HuH-7 (cell line): Measurements from ENCODE around the gene ADARB2.

Source experiments
- DNase-seq: peaks from one replicate; pipeline ENCODE4 v3.0.0; 2011; ENCODE audit warnings: low spot score

ADARB2 gene

DNA sequence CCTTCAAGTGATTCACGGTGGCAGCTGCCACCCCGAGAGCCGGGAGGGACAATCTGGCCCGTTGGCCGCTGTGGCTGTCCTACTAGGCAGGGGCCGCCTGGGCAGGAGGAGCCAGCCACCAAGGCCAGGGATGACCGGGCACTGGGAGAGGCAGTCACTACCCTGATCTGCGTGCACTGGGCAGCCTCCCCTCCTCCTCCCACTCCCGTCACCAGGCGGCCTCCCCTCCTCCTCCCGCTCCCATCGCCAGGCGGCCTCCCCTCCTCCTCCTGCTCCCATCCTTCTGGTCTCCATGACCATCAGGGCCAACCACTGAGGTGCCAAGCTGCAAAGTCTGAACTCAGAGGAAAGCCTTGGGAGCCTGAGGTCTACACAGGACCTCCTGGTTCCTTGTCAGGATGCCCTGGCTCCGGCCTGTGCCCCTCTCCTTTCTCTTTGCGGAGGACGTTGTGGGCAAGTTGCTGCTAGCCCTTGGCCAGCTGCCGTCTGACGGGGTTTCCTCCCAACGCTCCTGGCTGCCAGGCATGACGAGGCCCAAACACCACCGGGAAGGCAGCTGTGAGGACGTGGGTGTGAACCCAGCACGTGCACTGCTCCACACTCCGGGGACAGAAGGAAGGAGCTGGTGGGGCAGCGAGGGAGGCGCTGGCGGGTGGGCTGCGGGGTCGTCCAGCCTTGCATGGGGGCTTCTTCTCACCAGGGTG lies 550.0 kb downstream of the ADARB2 start:
- DNase-seq = no peak

DNA sequence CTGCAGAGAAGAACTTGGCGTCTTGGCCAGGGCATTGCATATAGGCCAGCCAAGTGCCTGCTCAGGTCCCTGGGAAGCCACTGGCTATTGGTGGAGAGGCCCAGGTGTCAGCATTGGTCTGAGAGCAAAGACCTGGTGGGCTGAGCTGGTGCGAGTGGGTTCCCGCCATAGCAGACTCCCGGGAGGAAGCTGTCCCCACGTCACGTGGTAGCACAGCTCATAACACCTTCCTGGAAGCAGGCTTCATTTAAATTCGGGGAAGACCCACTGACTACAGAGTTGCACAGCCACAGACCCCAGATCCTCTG lies 550.7 kb downstream of the ADARB2 start:
- no peak for DNase-seq

GRCh38 chr10:1185911-1186682 lies 551.2 kb downstream of the ADARB2 start:
- DNase-seq = no peak

GRCh38 chr10:1184541-1185430 lies 552.5 kb downstream of the ADARB2 start:
- DNase-seq = no peak

DNA sequence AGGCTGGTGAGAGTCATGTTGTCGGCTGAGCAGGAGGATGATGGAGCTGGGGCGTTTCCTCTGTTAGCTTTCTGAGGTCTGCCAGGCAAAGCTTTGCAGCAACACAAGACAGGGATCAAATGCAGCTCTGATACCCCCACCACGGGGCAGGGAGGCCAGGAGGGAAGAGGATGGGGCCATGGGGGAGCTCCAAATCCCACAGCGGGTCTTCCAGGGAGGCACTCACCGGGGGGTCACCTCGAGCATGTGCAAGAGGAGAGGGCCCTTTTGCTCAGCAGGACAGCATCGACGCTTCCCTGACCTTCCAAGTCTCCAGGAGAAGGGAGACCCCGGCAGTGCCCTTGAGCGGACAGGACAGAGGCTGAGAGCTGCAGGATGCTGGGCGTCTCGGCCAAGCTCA lies 553.6 kb downstream of the ADARB2 start:
- DNase-seq = no peak

GRCh38 chr10:1183033-1183396 lies 554.3 kb downstream of the ADARB2 start:
- DNase-seq = no peak

DNA sequence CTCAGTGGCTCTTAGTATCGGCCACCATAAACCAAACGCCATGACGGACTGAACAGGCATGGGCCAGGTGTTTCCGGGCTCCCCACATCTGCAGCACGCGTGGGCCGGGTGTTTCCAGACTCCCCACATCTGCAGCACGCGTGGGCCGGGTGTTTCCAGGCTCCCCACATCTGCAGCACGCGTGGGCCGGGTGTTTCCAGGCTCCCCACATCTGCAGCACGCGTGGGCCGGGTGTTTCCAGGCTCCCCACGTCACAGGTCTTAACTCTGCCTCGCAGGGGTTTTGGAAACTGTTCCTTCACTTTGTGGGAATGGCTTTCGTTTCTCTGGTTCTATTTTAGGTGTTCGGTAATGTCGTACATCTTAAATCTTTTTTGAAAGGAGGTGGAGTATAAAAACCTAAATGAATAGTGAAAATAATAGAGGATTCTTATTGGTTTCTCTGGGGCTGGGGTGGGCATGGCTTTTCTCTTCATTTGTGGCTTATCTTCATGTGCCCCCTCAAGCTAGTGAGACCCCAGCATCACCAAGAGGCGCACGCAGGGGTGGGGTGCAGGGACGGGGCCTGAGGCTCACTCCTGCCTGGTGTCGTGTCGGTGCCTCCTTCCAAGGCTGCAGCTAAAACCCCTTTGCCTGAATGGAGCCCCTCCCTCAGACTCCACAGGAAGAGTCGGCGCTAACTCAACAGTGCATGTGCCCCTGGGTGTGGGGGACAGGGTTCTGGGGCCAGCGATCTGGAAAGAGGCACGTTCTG lies 554.9 kb downstream of the ADARB2 start:
- DNase-seq = no peak

DNA sequence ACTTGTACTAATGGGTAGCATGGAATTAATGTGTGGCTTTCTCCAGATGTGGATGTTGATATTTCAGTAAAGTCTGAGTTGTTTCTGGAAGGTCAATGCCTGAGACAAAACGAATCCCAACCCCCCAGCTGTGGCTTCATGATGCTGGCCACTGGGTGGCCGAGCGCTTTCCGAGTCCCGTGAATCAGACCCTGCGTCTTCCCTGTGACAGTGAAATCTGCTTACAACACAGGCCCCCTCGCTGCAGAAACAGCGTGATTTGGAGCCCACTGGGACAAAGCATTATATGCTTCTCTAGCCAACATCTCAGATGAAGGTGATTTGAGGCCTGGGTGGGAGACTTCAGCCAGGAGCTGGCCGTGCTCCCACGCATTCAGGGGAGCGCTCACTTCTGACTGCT lies 556.5 kb downstream of the ADARB2 start:
- peak; percentile 44 for DNase-seq

DNA sequence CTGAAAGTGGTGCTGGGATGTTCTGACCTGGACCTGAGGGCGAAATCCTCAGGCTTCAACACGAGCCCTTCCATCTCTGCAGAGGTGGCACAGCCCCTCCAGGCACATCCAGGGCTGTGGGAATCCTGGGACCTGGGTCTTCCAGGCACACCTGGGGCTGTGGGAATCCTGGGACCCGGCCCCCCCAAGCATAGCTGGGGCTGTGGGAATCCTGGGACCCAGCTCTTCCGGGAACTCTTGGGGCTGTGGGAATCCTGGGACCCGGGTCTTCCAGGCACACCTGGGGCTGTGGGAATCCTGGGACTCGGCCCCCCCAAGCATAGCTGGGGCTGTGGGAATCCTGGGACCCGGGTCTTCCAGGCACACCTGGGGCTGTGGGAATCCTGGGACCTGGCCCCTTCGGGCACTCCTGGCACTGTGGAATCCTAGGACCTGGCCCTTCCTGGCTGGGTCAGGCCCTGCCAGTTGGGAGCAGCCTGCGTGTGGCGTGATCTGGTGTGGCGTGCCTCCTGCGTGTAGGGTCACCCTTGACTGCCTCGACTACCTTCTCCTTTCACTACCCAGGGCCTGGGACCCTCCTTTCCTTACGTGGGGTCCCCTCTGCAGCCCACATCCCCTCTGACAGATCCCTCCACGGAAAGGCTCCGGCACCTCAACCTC lies 557.1 kb downstream of the ADARB2 start:
- DNase-seq = no peak

GRCh38 chr10:1179346-1180070 lies 557.8 kb downstream of the ADARB2 start:
- DNase-seq = no peak

DNA sequence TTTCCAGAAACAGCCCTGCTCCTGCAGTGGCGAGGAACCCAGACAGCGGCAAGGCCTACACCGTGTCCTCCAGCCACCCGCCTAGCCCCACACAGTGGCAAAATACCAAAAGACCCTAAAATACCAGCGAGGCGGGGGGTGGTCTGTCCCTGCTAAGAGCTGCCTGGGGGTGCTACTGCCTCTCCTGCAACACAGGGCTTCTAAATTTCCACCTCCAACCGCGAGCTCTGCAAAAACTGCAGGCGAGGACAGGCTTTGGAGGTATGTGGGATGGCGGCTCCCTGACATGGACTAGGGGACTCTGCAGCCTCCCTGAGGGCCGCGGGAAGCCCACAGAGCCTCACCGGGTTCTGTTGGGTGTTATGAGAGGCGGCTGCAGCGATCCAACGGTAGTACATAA lies 558.8 kb downstream of the ADARB2 start:
- DNase-seq = no peak

DNA sequence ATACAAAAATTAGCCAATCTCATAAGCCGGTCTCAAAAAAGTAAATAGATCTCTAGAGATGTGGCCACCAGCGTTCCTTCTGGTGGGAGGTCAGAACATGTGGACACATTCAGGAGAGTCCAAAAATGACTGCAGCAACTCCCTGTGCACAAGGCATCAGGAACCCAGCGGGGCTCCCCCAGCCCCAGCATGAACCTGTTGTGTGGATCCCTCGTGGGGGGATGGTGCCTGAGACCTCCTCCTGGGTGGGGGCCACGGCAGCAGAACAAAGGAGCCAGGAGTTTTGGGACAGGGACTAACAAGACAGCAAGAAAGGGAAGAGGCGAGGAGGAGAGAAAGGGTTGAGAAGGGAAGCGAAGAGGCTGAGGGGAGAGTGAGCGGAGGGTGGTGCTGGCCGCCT lies 559.4 kb downstream of the ADARB2 start:
- DNase-seq = no peak

GRCh38 chr10:1175956-1176565 lies 561.3 kb downstream of the ADARB2 start:
- DNase-seq = no peak

- no peak for DNase-seq
These were observed 563.3 kb downstream of the ADARB2 start for GRCh38 chr10:1174022-1174421.

DNA sequence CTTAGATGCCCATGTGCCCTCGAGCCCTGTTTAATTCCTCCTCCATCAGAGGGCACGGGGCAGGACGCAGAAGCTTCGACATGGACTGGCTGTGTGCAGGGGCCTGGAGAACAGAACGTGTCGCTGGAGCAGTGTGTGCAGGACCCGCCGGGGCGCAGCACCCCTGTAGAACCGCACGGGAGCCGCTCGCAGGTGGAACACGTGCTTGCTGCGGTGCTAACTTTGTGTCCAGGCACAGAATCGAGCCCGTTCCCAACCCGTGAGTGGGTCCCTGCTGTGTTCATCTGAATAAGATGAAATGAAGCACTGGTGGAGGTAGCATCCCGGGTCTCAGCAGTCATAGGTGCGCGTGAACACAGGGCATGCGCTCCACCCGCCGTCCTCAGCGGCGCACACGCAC lies 564.2 kb downstream of the ADARB2 start:
- no peak for DNase-seq

GRCh38 chr10:1172256-1172984 lies 564.9 kb downstream of the ADARB2 start:
- no peak for DNase-seq

GRCh38 chr10:1171586-1171985 lies 565.7 kb downstream of the ADARB2 start:
- no peak for DNase-seq

- DNase-seq = no peak
These were observed 566.1 kb downstream of the ADARB2 start for GRCh38 chr10:1171182-1171581.

- DNase-seq = no peak
These were observed 566.5 kb downstream of the ADARB2 start for GRCh38 chr10:1170867-1171180.
